HG03103 (cell line): Measurements from ENCODE around the gene NPC1.

ENCODE experiments used
- ATAC-seq: cut with Tn5 transposase; IDR thresholded peaks from one replicate; pipeline ENCODE4 v1.9.1; 2021; ENCODE audit warnings: low read depth; ENCODE audit not compliant: unreplicated experiment

NPC1 gene

DNA sequence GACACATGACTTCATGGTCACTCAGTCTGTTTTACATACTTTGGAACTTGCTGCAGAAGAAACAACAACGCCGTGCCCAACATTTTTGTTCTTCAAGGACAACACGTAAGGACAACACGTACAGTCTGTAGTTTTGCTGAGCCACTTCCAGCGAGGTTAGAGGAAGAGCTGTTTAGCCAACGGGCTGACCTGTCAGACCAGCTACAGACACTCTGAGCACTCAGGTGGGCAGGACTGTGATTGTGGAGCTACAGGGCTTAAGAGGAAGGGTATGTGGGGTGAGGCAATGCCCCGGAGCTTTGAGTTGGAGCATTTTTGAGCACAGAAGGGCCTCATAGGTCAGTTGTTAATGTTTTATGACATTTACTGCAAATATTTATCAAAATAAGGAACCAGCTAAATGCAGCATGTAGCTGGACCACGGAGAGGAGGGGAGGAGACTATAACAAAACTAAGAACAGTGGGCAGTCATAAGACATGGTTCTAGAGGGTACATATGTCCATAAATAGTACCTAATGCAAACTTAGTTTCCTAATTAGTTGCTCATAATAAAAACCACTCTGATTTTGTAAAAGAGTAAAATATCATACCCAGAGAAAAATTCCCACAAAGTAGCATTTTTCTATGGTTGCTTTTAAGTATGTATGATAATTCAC is 26.3 kb upstream of the NPC1 start:
- ATAC-seq: no peak

- ATAC-seq: no peak
These were observed 23.2 kb upstream of the NPC1 start for GRCh38 chr18:23609390-23610023.

- ATAC-seq: no peak
These were observed 21.9 kb upstream of the NPC1 start for GRCh38 chr18:23608211-23608610.

DNA sequence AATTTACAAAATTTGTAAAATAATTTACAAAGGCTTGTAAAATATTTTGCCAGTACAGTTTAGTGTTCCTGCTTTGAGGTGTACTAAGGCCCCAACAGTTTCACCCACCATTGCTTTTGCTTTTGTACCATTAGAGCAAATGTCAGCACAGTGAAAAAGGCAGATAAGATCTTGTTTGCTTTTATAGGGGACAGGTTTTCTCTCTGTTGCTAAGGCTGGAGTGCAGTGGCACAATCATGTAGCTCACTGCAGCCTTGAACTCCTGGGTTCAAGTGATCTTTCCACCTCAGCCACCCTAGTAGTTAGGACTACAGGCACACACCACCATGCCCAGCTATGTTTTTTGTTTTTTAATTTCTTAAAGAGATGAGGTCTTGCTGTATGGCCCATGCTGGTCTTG is 19.6 kb upstream of the NPC1 start:
- no peak for ATAC-seq

GRCh38 chr18:23599809-23600208 is 13.5 kb upstream of the NPC1 start:
- no peak for ATAC-seq

- no peak for ATAC-seq
These were observed 9.9 kb upstream of the NPC1 start for GRCh38 chr18:23596183-23596582.

DNA sequence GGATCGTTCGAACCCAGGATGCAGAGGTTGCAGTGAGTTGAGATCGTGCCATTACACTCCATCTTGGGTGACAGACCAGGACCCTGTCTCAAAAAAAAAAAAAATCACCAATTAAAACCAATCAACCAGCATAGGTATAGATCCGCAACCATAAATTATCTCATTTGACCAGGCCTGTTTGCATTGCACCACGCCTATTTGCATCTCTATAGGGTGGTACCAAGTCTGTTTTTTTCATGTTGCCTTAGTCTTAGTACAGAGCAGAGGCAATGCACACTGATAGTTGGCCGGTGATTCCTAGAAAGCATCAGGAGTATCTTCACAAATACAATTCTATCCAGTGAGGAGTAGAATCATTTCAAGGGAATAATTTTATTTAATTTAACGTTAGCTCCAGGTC is 9.3 kb upstream of the NPC1 start:
- no peak for ATAC-seq

DNA sequence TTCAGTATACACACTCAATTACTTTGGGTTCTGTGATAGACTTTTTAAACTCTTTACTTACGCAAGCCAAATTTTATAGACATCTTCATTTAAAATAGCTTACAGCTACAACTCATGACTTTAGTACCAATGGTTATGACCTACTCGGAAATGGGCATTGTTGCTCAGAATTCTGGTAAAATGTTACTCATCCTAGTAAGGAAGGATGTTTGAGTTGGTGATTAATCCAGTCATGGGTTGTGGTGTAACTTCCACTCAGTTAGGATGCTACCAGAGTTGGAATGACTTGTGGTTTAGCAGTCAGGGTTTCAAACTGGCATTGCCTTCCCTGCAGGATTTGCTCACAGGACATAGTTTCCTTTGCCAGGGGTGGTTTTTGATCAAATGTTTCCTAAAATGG is 7.4 kb upstream of the NPC1 start:
- ATAC-seq: no peak

DNA sequence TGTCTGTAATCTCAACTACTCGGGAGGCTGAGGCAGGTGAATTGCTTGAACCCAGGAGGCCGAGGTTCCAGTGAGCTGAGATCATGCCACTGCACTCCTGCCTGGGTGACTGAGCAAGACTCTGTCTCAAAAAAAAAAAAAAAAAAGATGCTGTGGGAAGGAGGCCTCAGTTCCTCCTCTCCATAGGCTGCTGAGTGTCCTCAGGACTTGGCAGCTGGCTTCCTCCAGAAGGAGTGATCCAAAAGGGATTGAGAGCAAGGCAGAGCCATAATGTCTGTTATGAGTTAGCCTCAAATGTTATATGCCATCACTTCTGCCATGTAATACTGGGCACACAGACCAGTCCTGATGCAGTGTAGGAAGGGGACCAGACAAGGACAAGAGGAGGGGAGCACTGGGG is 6.6 kb upstream of the NPC1 start:
- no peak for ATAC-seq

DNA sequence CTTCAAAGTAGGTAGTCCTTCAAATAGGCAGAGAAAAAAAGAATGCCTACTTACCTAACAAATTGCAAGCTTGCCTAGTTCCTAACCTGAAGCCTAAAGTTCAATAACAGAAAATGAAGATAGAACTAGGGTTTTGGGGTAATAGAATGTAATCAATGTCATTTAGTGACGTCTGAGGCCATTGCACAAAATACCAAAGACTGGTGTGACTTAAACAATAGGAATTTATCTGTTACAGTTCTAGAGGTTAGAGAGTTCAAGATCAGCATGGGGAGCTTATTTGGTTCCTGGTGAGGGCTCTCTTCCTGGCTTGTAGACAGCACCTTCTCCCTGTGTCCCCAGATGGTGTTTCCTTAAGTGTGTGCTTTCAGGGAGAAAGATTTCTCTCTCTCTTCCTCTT is 4.7 kb upstream of the NPC1 start:
- ATAC-seq: no peak

- ATAC-seq: no peak
These were observed 2.7 kb upstream of the NPC1 start for GRCh38 chr18:23588836-23589560.

DNA sequence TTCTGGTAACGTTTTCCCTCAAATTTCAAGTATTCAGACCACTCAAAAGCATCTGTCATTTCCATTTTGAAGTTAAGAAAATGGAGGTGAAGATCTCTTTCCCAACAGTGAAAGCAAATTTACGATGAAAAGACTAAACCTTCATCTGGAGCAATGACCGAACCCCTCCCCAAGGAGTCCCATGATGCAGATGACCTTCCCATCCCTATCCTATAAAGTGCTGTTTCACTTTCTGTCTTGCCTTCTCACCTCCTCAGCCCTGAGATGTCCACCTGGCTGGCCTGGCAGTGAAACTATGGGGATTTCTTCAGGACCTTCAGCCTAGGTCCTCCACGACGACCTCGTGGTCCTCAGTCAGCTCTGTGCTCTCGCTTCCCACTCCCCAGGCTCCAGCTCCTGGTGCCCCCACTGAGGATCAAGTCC is 925 bp upstream of the NPC1 start:
- no peak for ATAC-seq

DNA sequence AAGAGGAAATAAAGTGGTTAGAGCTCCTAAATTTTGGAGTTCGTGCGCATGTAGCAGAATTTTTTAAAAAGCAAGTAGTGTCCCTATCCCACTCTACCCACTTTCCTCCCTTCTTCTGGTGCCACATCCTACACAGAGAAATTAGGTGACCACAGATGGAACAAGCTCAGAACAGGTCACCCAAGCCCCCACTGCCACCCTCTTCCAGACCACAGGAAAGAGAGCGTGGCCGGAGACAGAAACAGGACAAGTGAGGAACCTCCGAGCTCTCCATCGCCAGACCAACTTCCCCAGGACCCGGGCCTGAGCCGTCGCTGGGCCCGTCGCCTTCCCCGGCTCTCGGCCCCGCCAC is 433 bp downstream of the NPC1 start:
- ATAC-seq: no peak

GRCh38 chr18:23585007-23585871 is 1.1 kb downstream of the NPC1 start:
- ATAC-seq: no peak

- ATAC-seq: no peak
These were observed 2.0 kb downstream of the NPC1 start for GRCh38 chr18:23584019-23584983.

- ATAC-seq: no peak
These were observed 3.0 kb downstream of the NPC1 start for GRCh38 chr18:23583071-23583865.

- ATAC-seq: no peak
These were observed 5.5 kb downstream of the NPC1 start for GRCh38 chr18:23580677-23581367.

DNA sequence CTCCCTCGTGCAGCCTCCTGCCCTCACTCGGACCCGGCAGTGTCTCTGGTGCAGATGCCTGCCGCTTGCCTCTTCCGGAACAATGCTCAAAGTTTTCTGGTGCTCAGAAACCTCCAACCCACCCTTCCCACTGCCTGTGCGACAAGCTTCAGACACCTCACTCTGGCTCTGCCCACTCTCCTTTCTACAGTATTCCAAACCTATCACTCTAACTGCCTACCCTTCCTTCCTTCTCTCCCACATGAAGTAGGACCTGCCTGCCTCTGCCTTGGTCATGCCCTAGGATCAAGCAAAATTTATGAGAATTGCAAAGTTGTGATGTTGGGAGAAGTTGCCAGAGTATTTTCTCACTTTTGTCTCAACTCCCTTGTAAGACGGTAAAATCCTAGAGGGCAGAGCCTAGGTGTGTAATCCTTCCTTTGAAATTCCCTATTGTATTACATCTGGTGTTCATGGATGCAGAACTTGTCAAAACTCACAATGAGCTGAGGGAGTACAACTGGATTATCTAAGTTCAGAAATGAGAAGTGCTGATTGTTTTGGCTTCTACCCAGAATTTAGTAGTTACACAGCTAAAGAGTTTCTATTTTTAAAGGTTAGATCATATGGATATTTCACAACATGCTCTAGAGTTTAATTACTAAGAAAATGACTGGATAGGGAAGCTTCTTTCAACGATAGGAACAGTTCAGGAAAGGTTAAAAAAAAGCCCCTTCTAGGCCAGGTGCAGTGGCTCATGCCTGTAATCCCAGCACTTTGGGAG is 7.2 kb downstream of the NPC1 start:
- ATAC-seq: no peak
